HPDE6-E6E7 (cell line): ENCODE data around the gene MCHR2.
A peak's percentile ranks its signal among the peaks of the same experiment; 100 is the strongest.

Experiments used
- DNase-seq: peaks from one replicate; pipeline ENCODE4 v3.0.0; 2011; ENCODE audit warnings: missing footprints; ENCODE audit errors: extremely low spot score

Gene MCHR2

GRCh38 chr6:99905209-99906106, 88.6 kb downstream of the MCHR2 start:
- peak; percentile 45 for DNase-seq

GRCh38 chr6:99901596-99902384, 92.2 kb downstream of the MCHR2 start:
- DNase-seq, result no peak

GRCh38 chr6:99894815-99895214, 99.2 kb downstream of the MCHR2 start:
- DNase-seq, result no peak

- DNase-seq, result no peak
Observed at GRCh38 chr6:99887066-99887465, 107.0 kb downstream of the MCHR2 start.

- no peak for DNase-seq
Observed at GRCh38 chr6:99885051-99885450, 109.0 kb downstream of the MCHR2 start.

GRCh38 chr6:99882128-99882702, 111.8 kb downstream of the MCHR2 start:
- no peak for DNase-seq

GRCh38 chr6:99879431-99879830, 114.6 kb downstream of the MCHR2 start:
- no peak for DNase-seq

GRCh38 chr6:99875068-99875467, 119.0 kb downstream of the MCHR2 start:
- no peak for DNase-seq

GRCh38 chr6:99873084-99873483, 120.9 kb downstream of the MCHR2 start:
- no peak for DNase-seq

- DNase-seq, result no peak
Observed at GRCh38 chr6:99871641-99872040, 122.4 kb downstream of the MCHR2 start.
